ENCODE results near the gene ANO1. TPM values are rescaled to one million over a fixed set of nuclear protein-coding genes. Genes with fewer than 3 reads are reported as not detected.
A peak's percentile ranks its signal among the peaks of the same experiment; 100 is the strongest.

ANO1 gene
- total RNA-seq, 8 experiments from 2014 or later = 0.20 to 0.71 (median 0.29) TPM; not detected in 2

DNA sequence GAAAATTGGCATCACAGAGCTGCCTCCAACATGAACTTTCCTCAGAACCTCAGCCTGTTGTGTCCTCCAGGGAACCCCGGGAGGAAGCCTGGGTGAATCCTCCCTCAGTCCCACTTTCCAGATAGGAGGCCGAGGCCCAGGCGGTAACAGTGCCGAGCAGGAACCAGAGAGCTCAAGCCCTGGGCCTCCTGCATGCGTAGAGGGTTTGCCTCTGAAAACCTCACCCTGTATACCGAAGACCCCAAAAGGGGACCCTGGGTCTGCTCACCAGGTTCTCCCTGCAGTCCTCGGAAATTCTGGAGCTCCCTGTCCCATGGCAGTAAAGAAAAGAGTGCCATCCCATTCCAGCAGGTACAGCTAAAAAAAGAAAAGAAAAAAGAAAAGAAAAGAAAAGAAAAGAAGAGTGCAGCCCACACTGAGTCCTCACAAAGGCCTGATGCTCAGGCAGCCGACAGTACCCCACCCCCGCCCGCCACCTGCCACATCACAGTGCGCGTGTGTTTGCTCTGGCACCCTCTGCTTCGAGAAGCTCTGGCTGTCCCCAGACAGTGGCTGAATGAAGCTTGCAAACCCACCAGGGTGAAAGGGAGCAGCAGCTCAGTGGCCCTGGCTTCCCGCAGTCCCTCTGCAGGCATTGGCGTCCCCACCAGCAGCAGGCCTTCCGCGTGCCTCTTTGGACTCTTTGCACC, 96.6 kb downstream of the ANO1 start:
- peak in 5 of 8 experiments; percentile 73 to 84 (median 79) for ATAC-seq (replicated peaks in 6 of 8)
- Histone ChIP-seq H3K4me1 (replicated peaks in 1 of 2) (peaks cover 10 to 11% of the 10 kb centered on the region in 2 donors), H3K4me3 (no peak overlapping the region), H3K27ac (peak overlapping the region in 1 of 2 donors; percentile 40)
- WGBS, 10 experiments = 65 to 100% (median 80%) methylated on average over 1 to 16 of the region's 17 CpGs; no CpG with 5 or more reads in 1 of the 10 experiments
- in situ Hi-C loops (cut with MboI; ENCODE audit: low pct_unique_long_range_greater_than_20kb in 2 of 9, low sequenced_read_pairs in 9 of 9, unreplicated experiment in 9 of 9) = loop anchor here in 8 of 9 experiments (25.0 kb wide), 3 partner anchors 262 to 487 kb away; partner anchors contain the start of genes FGF19 (in 4 of the 8) and LTO1 (in 4 of the 8)

DNA sequence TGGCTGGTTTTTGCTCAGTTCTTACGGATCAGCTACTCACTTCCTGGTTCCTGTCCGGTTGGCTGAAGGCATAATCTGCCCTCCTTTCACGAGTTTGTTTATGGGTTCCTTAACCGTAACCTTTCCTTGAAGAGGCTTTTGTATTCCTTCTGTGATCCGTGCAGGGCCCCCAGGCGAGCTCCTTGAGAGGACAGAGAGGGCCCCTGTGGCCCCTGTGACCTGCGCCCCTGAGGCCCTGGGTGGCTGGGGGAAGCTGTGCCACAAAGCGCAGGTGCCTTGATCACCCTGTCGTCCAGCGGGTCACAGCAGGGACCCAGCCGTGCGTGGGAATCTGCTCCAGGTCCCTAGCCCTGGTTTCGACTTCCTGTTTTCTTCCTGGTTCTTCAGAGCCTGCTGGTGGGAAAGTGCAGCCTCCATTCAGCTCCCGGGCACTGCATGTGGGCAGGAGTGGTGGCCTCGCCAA, 97.2 kb downstream of the ANO1 start:
- WGBS, 10 experiments = 28 to 100% (median 72%) methylated on average over 2 to 9 of the region's 15 CpGs; no CpG with 5 or more reads in 4 of the 10 experiments
- Histone ChIP-seq H3K4me1 (replicated peaks in 1 of 2) (peaks cover 10 to 11% of the 10 kb centered on the region in 2 donors), H3K27ac (peak overlapping the region in 1 of 2 donors; percentile 40), H3K4me3 (no peak overlapping the region)
- ATAC-seq (replicated peaks in 6 of 8) = no peak
- in situ Hi-C loops (cut with MboI; ENCODE audit: low pct_unique_long_range_greater_than_20kb in 2 of 9, low sequenced_read_pairs in 9 of 9, unreplicated experiment in 9 of 9) = loop anchor here in 8 of 9 experiments (25.0 kb wide), 3 partner anchors 263 to 488 kb away; partner anchors contain the start of genes FGF19 (in 4 of the 8) and LTO1 (in 4 of the 8)

DNA sequence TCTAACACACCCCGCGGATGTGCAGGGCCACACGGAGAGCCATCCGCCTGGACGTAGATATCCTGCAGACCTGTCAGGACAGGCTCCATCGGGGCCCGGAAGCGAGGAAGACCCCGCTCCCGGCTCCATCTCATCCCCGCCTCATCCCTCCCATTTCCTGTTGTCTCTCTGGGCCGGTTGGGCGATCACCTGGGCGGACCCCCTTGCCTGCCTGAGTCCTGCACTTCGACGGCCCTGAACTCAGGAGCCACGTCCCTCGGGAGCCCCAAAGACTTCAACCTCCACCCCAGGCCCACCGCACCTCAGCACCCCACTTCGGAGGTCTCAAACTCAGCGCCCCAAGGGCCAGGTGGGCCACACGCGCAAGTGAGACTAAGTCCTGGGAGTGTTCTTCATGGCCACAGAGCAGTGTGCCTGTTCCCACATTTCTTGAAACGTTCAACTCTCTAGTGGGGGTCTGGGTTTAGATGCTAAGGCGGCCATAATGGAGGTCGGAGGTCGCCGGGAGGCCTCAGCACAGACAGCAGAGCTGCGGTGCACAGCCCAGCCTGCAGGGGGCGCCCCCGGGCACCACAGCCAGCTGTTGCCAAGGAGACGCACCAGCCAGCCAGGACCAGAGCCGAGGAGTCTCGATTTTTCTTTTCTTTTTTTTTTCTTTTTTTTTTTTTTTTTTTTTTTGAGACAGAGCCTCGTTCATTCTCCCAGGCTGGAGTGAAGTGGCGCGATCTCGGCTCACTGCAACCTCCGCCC, 99.0 kb downstream of the ANO1 start:
- Histone ChIP-seq H3K4me1 (replicated peaks in 1 of 2) (peaks cover 10 to 11% of the 10 kb centered on the region in 2 donors), H3K27ac (no peak overlapping the region), H3K4me3 (no peak overlapping the region)
- 30 to 100% (median 61%) methylated on average over 2 to 15 of the region's 39 CpGs; no CpG with 5 or more reads in 1 of the 10 experiments for WGBS, 10 experiments
- peak in 1 of 8 experiments; percentile 63 for ATAC-seq (replicated peaks in 6 of 8)
- in situ Hi-C loops (cut with MboI; ENCODE audit: low pct_unique_long_range_greater_than_20kb in 2 of 9, low sequenced_read_pairs in 9 of 9, unreplicated experiment in 9 of 9) = loop anchor here in 8 of 9 experiments (25.0 kb wide), 3 partner anchors 265 to 490 kb away; partner anchors contain the start of genes FGF19 (in 4 of the 8) and LTO1 (in 4 of the 8)

DNA sequence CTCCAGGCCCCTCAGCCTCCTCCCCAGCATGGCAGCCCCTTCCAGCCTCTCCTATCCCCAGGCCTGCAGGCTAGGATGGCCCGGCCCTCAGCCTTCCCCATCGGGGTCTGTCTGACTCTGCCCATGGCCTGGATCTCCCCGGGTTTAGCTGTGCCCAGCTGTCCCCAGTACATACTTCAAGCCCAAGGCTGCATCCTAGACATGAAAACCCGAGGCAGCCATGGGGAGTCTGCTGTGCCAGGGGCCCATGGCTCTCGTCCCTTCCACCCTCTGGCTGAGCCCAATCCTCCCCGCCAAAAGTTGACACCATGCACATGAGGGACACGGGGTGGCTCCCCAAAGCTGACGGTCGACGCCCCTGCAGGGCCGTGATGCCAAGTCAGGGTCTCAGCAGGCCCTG, 102.8 kb downstream of the ANO1 start:
- H3K4me3 ChIP-seq = no peak overlapping the region
- ATAC-seq (replicated peaks in 6 of 8) = no peak
- no peak overlapping the region for H3K27ac ChIP-seq
- no peaks in the 10 kb centered on the region for H3K4me1 ChIP-seq (replicated peaks in 1 of 2)
- in situ Hi-C loops (cut with MboI; ENCODE audit: low pct_unique_long_range_greater_than_20kb in 2 of 9, low sequenced_read_pairs in 9 of 9, unreplicated experiment in 9 of 9) = loop anchor here in 8 of 9 experiments (25.0 kb wide), 3 partner anchors 269 to 494 kb away; partner anchors contain the start of genes FGF19 (in 4 of the 8) and LTO1 (in 4 of the 8)
- 10 to 100% (median 82%) methylated on average over 1 to 6 of the region's 11 CpGs; no CpG with 5 or more reads in 4 of the 10 experiments for WGBS, 10 experiments

DNA sequence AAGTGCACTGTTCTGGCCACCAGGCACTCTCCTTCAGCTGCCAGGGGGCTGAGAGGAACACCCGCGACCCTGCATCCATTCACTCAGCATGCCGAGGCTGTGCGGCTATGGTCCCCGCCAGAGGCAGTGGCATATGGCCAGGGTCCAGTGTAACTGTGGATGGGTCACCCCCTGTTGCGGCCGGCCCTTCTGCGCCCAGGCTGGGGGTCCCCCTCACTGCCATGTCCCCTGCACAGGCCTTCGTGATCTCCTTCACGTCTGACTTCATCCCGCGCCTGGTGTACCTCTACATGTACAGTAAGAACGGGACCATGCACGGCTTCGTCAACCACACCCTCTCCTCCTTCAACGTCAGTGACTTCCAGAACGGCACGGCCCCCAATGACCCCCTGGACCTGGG, 104.1 kb downstream of the ANO1 start:
- no peak overlapping the region for H3K27ac ChIP-seq
- H3K4me1 ChIP-seq (replicated peaks in 1 of 2) = no peaks in the 10 kb centered on the region
- WGBS, 10 experiments = 82 to 100% (median 100%) methylated on average over 1 to 8 of the region's 18 CpGs; no CpG with 5 or more reads in 4 of the 10 experiments
- in situ Hi-C loops (cut with MboI; ENCODE audit: low pct_unique_long_range_greater_than_20kb in 2 of 9, low sequenced_read_pairs in 9 of 9, unreplicated experiment in 9 of 9) = loop anchor here in 8 of 9 experiments (25.0 kb wide), 3 partner anchors 270 to 495 kb away; partner anchors contain the start of genes FGF19 (in 4 of the 8) and LTO1 (in 4 of the 8)
- no peak for ATAC-seq (replicated peaks in 6 of 8)
- H3K4me3 ChIP-seq = no peak overlapping the region

DNA sequence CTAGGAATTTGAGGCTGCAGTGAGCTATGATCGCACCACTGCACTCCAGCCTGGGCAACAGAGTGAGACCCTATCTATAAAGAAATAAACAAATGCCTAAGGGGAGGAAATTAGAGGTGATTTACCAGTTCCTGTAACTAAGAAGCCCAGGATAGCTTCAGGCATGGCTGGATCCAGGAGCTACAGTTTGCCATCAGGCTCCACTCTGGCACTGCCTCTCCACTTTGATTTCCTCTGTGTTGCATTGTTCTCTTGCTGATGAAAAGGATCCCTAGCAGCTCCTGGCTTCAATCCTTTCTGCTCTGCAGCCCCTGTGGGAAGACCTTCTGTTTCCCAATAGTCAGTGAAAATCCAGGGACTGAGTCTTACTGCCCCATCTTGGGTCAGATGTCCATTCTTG, 104.9 kb downstream of the ANO1 start:
- ATAC-seq (replicated peaks in 6 of 8) = no peak
- in situ Hi-C loops (cut with MboI; ENCODE audit: low pct_unique_long_range_greater_than_20kb in 2 of 9, low sequenced_read_pairs in 9 of 9, unreplicated experiment in 9 of 9) = loop anchor here in 8 of 9 experiments (25.0 kb wide), 3 partner anchors 271 to 496 kb away; partner anchors contain the start of genes FGF19 (in 4 of the 8) and LTO1 (in 4 of the 8)
- 71 to 100% (median 90%) methylated on average over 1 of the region's 1 CpG; no CpG with 5 or more reads in 6 of the 10 experiments for WGBS, 10 experiments
- Histone ChIP-seq H3K4me1 (replicated peaks in 1 of 2) (no peaks in the 10 kb centered on the region), H3K4me3 (no peak overlapping the region), H3K27ac (no peak overlapping the region)

DNA sequence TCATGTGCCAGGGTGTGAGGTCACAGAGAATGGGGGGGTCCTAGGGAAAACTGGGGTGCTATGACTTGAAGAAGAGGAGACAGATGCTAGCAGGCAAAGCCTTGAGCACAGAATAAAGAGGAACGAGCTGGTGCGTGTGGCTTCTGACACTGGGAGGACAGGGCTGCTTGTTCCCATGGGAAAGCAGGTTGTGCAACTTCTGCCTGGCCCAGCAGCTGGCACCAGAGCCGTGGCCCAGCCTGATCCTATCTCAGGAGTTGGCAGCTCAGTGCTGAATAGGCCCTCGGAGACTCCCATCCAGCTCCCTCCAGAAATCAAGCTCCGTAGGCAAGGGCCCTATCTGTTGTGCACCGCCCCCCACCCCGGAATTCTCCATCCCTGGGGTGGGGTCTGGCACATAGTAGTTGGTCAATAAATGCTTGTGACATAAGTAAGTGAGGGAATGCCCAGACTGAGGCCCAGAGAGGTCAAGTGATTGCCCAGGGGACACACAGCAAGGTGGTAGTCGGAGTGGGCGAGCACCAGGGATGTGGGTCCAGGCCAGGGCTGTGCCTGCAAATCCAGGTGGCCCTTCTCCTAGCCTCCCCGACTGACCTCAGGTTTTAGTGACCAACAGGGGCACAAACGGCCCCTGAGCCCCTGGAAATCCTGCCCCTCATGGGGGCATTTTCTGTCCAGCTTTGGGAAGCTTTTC, 105.5 kb downstream of the ANO1 start:
- 11 to 89% (median 86%) methylated on average over 2 to 6 of the region's 11 CpGs; no CpG with 5 or more reads in 5 of the 10 experiments for WGBS, 10 experiments
- H3K4me3 ChIP-seq = no peak overlapping the region
- ATAC-seq (replicated peaks in 6 of 8) = no peak
- H3K27ac ChIP-seq = no peak overlapping the region
- in situ Hi-C loops (cut with MboI; ENCODE audit: low pct_unique_long_range_greater_than_20kb in 2 of 9, low sequenced_read_pairs in 9 of 9, unreplicated experiment in 9 of 9) = loop anchor here in 8 of 9 experiments (25.0 kb wide), 3 partner anchors 271 to 496 kb away; partner anchors contain the start of genes FGF19 (in 4 of the 8) and LTO1 (in 4 of the 8)
- no peaks in the 10 kb centered on the region for H3K4me1 ChIP-seq (replicated peaks in 1 of 2)

DNA sequence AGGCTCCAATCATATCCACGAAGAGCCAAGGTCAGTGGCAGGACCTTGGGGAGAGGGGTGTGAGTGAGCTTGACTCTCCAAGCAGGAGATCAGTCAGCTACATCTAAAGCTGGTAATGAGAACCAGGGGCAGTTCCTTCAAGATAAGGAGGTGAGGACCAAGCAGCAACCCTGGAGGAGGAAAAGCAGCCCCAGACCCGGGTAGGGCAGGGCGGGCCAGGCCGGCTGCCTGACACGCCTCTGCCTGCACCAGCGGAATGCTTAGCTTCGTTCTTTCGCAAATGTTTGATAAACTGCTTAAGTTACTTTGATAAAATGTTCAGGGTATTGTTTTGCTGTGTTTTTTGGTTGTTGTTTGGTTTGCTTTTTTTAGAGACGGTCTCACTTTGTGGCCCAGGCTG, 106.3 kb downstream of the ANO1 start:
- WGBS, 10 experiments = 20 to 100% (median 83%) methylated on average over 1 to 5 of the region's 9 CpGs; no CpG with 5 or more reads in 5 of the 10 experiments
- no peaks in the 10 kb centered on the region for H3K4me1 ChIP-seq (replicated peaks in 1 of 2)
- no peak overlapping the region for H3K4me3 ChIP-seq
- ATAC-seq (replicated peaks in 6 of 8) = no peak
- in situ Hi-C loops (cut with MboI; ENCODE audit: low pct_unique_long_range_greater_than_20kb in 2 of 9, low sequenced_read_pairs in 9 of 9, unreplicated experiment in 9 of 9) = loop anchor here in 8 of 9 experiments (25.0 kb wide), 3 partner anchors 272 to 497 kb away; partner anchors contain the start of genes FGF19 (in 4 of the 8) and LTO1 (in 4 of the 8)
- H3K27ac ChIP-seq = no peak overlapping the region

DNA sequence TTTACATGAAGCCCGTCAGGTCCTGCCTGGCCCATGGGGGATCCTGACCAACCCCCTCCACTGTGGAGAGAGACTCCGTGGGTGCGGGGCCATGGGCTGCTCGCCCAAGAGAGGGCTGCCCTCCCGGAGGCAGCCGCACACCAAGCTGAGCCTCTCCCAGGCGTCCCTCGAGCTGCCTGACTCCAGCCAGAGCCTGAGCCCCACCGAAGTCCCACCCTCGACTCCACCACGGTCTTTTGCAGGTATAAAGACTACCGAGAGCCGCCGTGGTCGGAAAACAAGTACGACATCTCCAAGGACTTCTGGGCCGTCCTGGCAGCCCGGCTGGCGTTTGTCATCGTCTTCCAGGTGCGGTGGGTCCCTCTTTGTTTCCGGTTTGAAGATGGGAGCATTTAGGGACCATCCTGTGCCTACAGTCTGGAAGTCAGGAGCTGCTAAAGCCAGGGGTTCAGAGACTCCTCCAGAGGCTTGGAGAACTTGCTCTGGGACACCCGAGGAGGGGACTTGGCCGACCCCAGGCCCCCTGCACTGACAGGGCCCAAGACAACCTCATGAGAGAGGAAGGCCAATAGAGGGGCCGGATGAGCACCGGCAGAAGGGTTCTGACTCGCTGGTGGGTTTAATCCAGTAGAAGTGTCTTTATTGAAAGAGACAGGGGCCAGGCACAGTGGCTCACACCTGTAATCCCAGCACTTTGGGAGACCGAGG, 107.4 kb downstream of the ANO1 start:
- 33 to 95% (median 55%) methylated on average over 1 to 10 of the region's 28 CpGs; no CpG with 5 or more reads in 6 of the 10 experiments for WGBS, 10 experiments
- in situ Hi-C loops (cut with MboI; ENCODE audit: low pct_unique_long_range_greater_than_20kb in 2 of 9, low sequenced_read_pairs in 9 of 9, unreplicated experiment in 9 of 9) = loop anchor here in 8 of 9 experiments (25.0 kb wide), 3 partner anchors 273 to 498 kb away; partner anchors contain the start of genes FGF19 (in 4 of the 8) and LTO1 (in 4 of the 8)
- no peaks in the 10 kb centered on the region for H3K4me1 ChIP-seq (replicated peaks in 1 of 2)
- ATAC-seq (replicated peaks in 6 of 8) = no peak
- no peak overlapping the region for H3K4me3 ChIP-seq
- no peak overlapping the region for H3K27ac ChIP-seq

DNA sequence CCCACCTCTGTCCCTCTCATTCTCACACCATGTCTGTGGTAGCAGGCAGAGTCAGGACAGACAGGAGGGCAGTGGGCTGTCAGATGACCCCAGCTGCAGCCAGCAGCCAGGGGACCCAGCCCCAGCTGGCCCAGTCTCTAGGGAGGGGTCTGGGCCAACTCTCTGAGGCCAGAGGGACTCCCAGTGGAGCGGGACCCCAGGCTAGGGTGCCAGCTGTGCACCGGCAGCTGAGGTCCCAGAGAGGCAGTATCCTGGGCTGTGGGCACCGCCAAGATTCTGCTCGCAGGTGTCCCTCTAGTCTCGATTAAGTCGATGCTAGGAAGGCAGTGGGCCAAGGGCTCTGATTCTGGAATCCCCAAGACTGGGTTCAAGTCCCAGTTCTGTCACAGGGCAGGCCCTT, 108.3 kb downstream of the ANO1 start:
- H3K4me1 ChIP-seq (replicated peaks in 1 of 2) = peaks cover 0 to 3% of the 10 kb centered on the region in 2 donors
- no peak overlapping the region for H3K4me3 ChIP-seq
- in situ Hi-C loops (cut with MboI; ENCODE audit: low pct_unique_long_range_greater_than_20kb in 2 of 9, low sequenced_read_pairs in 9 of 9, unreplicated experiment in 9 of 9) = loop anchor here in 8 of 9 experiments (25.0 kb wide), 3 partner anchors 274 to 499 kb away; partner anchors contain the start of genes FGF19 (in 4 of the 8) and LTO1 (in 4 of the 8)
- no peak overlapping the region for H3K27ac ChIP-seq
- WGBS, 10 experiments = 89% methylated on average over 4 of the region's 6 CpGs; no CpG with 5 or more reads in 9 of the 10 experiments
- no peak for ATAC-seq (replicated peaks in 6 of 8)

DNA sequence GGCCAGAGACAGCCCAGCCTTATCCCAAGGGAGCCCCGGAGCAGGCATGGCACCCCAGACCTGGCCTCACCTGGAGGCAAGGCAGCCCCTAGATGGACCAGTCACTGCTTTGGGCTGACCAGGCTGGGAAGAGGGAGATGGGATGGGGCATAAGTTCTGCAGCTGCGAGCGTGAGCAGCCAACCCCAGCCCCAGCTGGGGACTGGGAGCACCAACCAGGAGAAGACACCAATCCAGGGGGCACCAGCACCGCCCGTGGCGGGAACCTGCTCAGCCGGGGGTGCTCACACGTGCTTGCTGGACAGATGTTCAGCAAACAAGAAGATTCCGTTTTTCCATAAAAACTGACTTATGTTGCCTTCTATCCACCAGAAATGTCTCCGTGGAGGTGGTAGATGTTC, 108.8 kb downstream of the ANO1 start:
- in situ Hi-C loops (cut with MboI; ENCODE audit: low pct_unique_long_range_greater_than_20kb in 2 of 9, low sequenced_read_pairs in 9 of 9, unreplicated experiment in 9 of 9) = loop anchor here in 8 of 9 experiments (25.0 kb wide), 3 partner anchors 275 to 500 kb away; partner anchors contain the start of genes FGF19 (in 4 of the 8) and LTO1 (in 4 of the 8)

More for the DNA sequence above, 108.8 kb downstream of the ANO1 start:
- H3K4me3 ChIP-seq = no peak overlapping the region
- 60 to 100% (median 91%) methylated on average over 1 to 9 of the region's 10 CpGs; no CpG with 5 or more reads in 4 of the 10 experiments for WGBS, 10 experiments
- ATAC-seq (replicated peaks in 6 of 8) = no peak
- peaks cover 0 to 3% of the 10 kb centered on the region in 2 donors for H3K4me1 ChIP-seq (replicated peaks in 1 of 2)
- no peak overlapping the region for H3K27ac ChIP-seq
